MM.1S (cell line): ENCODE results near the gene PRKG1.

ENCODE experiments used
- EZH2 ChIP-seq: fragments of 300-600 bp; sonication (generic); optimal IDR thresholded peaks from 2 replicates; pipeline ENCODE3; 2017; ENCODE audit warnings: low read depth, mild to moderate bottlenecking, antibody characterized with exemption, low read length, mixed read lengths
- EZH2phosphoT487 ChIP-seq: fragments of 300-600 bp; sonication (generic); IDR thresholded peaks from 2 replicates; pipeline ENCODE4 v1.6.1; 2018; ENCODE audit warnings: antibody characterized with exemption, low read length
- TF ChIP-seq, protein P1 (sequence below): fragments of 300-600 bp; sonication (generic); IDR thresholded peaks from 2 replicates; pipeline ENCODE4 v1.5.1; 2016; ENCODE audit warnings: antibody characterized with exemption, low read length, mixed read lengths

DNA sequence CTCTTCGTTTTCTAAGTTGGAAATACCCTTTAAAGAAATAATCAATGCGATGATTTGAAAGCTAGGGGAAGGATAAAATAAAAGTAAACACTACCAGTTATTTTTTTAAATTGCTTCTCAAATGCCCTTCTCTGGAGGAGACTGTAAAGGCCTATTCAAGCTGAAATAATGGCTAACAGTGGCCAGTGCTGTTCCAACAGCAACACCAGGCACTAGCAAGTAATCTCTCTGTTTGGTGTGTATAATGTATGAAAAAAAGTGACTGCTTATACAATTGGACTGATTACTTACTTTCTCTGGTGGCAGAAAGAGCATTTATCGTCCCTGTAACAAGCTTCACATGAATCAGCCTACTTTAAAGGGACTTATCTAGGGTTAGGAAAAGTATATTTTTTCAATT, 522.4 kb downstream of the PRKG1 start:
- TF ChIP-seq, protein P1, sequence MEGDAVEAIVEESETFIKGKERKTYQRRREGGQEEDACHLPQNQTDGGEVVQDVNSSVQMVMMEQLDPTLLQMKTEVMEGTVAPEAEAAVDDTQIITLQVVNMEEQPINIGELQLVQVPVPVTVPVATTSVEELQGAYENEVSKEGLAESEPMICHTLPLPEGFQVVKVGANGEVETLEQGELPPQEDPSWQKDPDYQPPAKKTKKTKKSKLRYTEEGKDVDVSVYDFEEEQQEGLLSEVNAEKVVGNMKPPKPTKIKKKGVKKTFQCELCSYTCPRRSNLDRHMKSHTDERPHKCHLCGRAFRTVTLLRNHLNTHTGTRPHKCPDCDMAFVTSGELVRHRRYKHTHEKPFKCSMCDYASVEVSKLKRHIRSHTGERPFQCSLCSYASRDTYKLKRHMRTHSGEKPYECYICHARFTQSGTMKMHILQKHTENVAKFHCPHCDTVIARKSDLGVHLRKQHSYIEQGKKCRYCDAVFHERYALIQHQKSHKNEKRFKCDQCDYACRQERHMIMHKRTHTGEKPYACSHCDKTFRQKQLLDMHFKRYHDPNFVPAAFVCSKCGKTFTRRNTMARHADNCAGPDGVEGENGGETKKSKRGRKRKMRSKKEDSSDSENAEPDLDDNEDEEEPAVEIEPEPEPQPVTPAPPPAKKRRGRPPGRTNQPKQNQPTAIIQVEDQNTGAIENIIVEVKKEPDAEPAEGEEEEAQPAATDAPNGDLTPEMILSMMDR: no peak
- no peak for TF ChIP-seq EZH2
- no peak for TF ChIP-seq EZH2phosphoT487
